HepG2 (cell line): ENCODE data around the gene TP53TG5. TPM values are rescaled to one million over a fixed set of nuclear protein-coding genes. Genes with fewer than 3 reads are reported as not detected.

ENCODE experiments used
- AKAP8 ChIP-seq: sonication (generic); formaldehyde crosslinking; IDR thresholded peaks from 2 replicates; pipeline ENCODE4 v1.5.1; 2020; ENCODE audit warnings: mild to moderate bottlenecking, missing genetic modification reagents
- CCAR2 ChIP-seq: fragments of 200-400 bp; formaldehyde crosslinking; optimal IDR thresholded peaks from 2 replicates; pipeline ENCODE3; 2018; ENCODE audit warnings: low read depth, mild to moderate bottlenecking, low read length, moderate library complexity
- EP300 ChIP-seq, 3 experiments: sonication (generic) in 1 of 3; formaldehyde crosslinking in 1 of 3; IDR thresholded peaks; 2 replicates each; pipeline versions ENCODE4 v1.5.1 to v1.6.1; 2011 to 2020; ENCODE audit warnings: low read depth in 2 of 3, low read length in 2 of 3, borderline replicate concordance in 1 of 3, improper control_type of control experiment in 1 of 3, mild to moderate bottlenecking in 1 of 3, missing genetic modification reagents in 1 of 3, moderate library complexity in 1 of 3
- IRF9 ChIP-seq: sonication (generic); formaldehyde crosslinking; IDR thresholded peaks from 2 replicates; pipeline ENCODE4 v1.8.0; 2022; ENCODE audit warnings: missing genetic modification reagents, mild to moderate bottlenecking, borderline replicate concordance
- MAF1 ChIP-seq: sonication (generic); formaldehyde crosslinking; IDR thresholded peaks from 2 replicates; pipeline ENCODE4 v1.5.0; 2020; ENCODE audit warnings: missing genetic modification reagents, borderline replicate concordance
- MAFG ChIP-seq: sonication (generic); formaldehyde crosslinking; IDR thresholded peaks from 2 replicates; pipeline ENCODE4 v1.5.1; 2020; ENCODE audit warnings: mild to moderate bottlenecking, missing genetic modification reagents
- MXI1 ChIP-seq: IDR thresholded peaks from 3 replicates; pipeline ENCODE4 v1.6.1; 2012; ENCODE audit warnings: low read depth, low read length, inconsistent platforms, borderline replicate concordance
- NCOR1 ChIP-seq: fragments of 200-600 bp; sonication (generic); IDR thresholded peaks from 2 replicates; pipeline ENCODE4 v1.7.0; 2017; ENCODE audit warnings: antibody characterized with exemption, low read length, borderline replicate concordance
- NKX3-1 ChIP-seq: sonication (generic); formaldehyde crosslinking; IDR thresholded peaks from 2 replicates; pipeline ENCODE4 v1.5.0; 2020; ENCODE audit warnings: missing genetic modification reagents
- SIX4 ChIP-seq: sonication (generic); formaldehyde crosslinking; IDR thresholded peaks from 2 replicates; pipeline ENCODE4 v1.4.0; 2020; ENCODE audit warnings: missing genetic modification reagents
- ZNF296 ChIP-seq: sonication (generic); formaldehyde crosslinking; conservative IDR thresholded peaks from 2 replicates; pipeline ENCODE4 v1.5.0; 2020; ENCODE audit warnings: mild to moderate bottlenecking, missing genetic modification reagents
- ZNF432 ChIP-seq: sonication (generic); formaldehyde crosslinking; IDR thresholded peaks from 2 replicates; pipeline ENCODE4 v1.5.0; 2020; ENCODE audit warnings: missing genetic modification reagents, mild to moderate bottlenecking, borderline replicate concordance
- ZNF567 ChIP-seq: sonication (generic); formaldehyde crosslinking; IDR thresholded peaks from 2 replicates; pipeline ENCODE4 v1.8.1; 2023; ENCODE audit warnings: mild to moderate bottlenecking, missing genetic modification reagents, borderline replicate concordance
- ZNF607 ChIP-seq: sonication (generic); formaldehyde crosslinking; IDR thresholded peaks from 2 replicates; pipeline ENCODE4 v1.5.1; 2020; ENCODE audit warnings: missing genetic modification reagents, mild to moderate bottlenecking, borderline replicate concordance
- ZNF629 ChIP-seq: sonication (generic); formaldehyde crosslinking; conservative IDR thresholded peaks from 2 replicates; pipeline ENCODE4 v1.5.0; 2020; ENCODE audit warnings: missing genetic modification reagents
- ZNF713 ChIP-seq: sonication (generic); formaldehyde crosslinking; IDR thresholded peaks from 2 replicates; pipeline ENCODE4 v1.4.0; 2020; ENCODE audit warnings: mild to moderate bottlenecking, missing genetic modification reagents
- ZNF792 ChIP-seq: IDR thresholded peaks from 2 replicates; pipeline ENCODE4 v1.6.1; 2016
- polyA plus RNA-seq, 8 experiments: library from polyadenylated mRNA; depleted of rRNA in 3 of 8; stranded (reverse) in 7 of 8; unstranded in 1 of 8; fragments of >200 nt; fragmentation: Illumina TruSeq in 4 of 8; extraction: Trizol in 4 of 8; gene quantifications; 2 replicates each; pipeline versions ENCODE4 v1.2.1 to v1.2.3, GENCODE V29; 2011 to 2016; ENCODE audit warnings: low read depth in 4 of 8, missing spikeins in 1 of 8, mixed read lengths in 1 of 8; ENCODE audit not compliant: insufficient read depth in 1 of 8
- total RNA-seq, 5 experiments: library from RNA; depleted of rRNA; stranded (reverse); fragments of >200 nt; fragmentation: Illumina TruSeq; extraction: Trizol; gene quantifications; 2 replicates each; pipeline ENCODE4 v1.2.3, GENCODE V29; 2016; ENCODE audit warnings: low read depth in 1 of 5
- TF ChIP-seq, protein P1 (sequence below): sonication (generic); formaldehyde crosslinking; IDR thresholded peaks from 2 replicates; pipeline ENCODE4 v1.5.0; 2020; ENCODE audit warnings: mild to moderate bottlenecking, missing genetic modification reagents, borderline replicate concordance
- TF ChIP-seq, protein P2 (sequence below): sonication (generic); formaldehyde crosslinking; IDR thresholded peaks from 2 replicates; pipeline ENCODE4 v1.4.0; 2020; ENCODE audit warnings: missing genetic modification reagents

Gene TP53TG5
- total and polyA plus RNA-seq, 2 of the 13 experiments (the other 11 are each of a cell fraction or from before 2014, with no cell fraction given): 0.11 TPM; not detected in 1

GRCh38 chr20:45341579-45341938, 36.6 kb downstream of the TP53TG5 start (continued):
- TF ChIP-seq, protein P1, sequence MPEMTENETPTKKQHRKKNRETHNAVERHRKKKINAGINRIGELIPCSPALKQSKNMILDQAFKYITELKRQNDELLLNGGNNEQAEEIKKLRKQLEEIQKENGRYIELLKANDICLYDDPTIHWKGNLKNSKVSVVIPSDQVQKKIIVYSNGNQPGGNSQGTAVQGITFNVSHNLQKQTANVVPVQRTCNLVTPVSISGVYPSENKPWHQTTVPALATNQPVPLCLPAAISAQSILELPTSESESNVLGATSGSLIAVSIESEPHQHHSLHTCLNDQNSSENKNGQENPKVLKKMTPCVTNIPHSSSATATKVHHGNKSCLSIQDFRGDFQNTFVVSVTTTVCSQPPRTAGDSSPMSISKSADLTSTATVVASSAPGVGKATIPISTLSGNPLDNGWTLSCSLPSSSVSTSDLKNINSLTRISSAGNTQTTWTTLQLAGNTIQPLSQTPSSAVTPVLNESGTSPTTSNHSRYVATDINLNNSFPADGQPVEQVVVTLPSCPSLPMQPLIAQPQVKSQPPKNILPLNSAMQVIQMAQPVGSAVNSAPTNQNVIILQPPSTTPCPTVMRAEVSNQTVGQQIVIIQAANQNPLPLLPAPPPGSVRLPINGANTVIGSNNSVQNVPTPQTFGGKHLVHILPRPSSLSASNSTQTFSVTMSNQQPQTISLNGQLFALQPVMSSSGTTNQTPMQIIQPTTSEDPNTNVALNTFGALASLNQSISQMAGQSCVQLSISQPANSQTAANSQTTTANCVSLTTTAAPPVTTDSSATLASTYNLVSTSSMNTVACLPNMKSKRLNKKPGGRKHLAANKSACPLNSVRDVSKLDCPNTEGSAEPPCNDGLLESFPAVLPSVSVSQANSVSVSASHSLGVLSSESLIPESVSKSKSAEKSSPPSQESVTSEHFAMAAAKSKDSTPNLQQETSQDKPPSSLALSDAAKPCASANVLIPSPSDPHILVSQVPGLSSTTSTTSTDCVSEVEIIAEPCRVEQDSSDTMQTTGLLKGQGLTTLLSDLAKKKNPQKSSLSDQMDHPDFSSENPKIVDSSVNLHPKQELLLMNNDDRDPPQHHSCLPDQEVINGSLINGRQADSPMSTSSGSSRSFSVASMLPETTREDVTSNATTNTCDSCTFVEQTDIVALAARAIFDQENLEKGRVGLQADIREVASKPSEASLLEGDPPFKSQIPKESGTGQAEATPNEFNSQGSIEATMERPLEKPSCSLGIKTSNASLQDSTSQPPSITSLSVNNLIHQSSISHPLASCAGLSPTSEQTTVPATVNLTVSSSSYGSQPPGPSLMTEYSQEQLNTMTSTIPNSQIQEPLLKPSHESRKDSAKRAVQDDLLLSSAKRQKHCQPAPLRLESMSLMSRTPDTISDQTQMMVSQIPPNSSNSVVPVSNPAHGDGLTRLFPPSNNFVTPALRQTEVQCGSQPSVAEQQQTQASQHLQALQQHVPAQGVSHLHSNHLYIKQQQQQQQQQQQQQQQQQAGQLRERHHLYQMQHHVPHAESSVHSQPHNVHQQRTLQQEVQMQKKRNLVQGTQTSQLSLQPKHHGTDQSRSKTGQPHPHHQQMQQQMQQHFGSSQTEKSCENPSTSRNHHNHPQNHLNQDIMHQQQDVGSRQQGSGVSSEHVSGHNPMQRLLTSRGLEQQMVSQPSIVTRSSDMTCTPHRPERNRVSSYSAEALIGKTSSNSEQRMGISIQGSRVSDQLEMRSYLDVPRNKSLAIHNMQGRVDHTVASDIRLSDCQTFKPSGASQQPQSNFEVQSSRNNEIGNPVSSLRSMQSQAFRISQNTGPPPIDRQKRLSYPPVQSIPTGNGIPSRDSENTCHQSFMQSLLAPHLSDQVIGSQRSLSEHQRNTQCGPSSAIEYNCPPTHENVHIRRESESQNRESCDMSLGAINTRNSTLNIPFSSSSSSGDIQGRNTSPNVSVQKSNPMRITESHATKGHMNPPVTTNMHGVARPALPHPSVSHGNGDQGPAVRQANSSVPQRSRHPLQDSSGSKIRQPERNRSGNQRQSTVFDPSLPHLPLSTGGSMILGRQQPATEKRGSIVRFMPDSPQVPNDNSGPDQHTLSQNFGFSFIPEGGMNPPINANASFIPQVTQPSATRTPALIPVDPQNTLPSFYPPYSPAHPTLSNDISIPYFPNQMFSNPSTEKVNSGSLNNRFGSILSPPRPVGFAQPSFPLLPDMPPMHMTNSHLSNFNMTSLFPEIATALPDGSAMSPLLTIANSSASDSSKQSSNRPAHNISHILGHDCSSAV (CRISPR knock-in tag): no peak
- TF ChIP-seq IRF9 (CRISPR knock-in tag) (no peak), MAF1 (CRISPR knock-in tag) (no peak), ZNF296 (CRISPR knock-in tag) (peak; percentile 70; the same call in 1 of the 2 replicates), ZNF432 (no peak), ZNF629 (CRISPR knock-in tag) (no peak), CCAR2 (no peak), SIX4 (CRISPR knock-in tag) (peak; percentile 60; the same call in 1 of the 2 replicates), MXI1 (no peak), ZNF792 (no peak), ZNF607 (CRISPR knock-in tag) (no peak), EP300 (IDR thresholded peaks at IDR 0.05; ENCODE audit: low read depth in 2 of 2, low read length in 2 of 2) (peak in 1 of 2 experiments; percentile 25; a peak in 1 of 4 replicates), EP300 (CRISPR knock-in tag; IDR thresholded peaks at IDR 0.05; ENCODE audit: borderline replicate concordance) (no peak), NKX3-1 (CRISPR knock-in tag) (no peak), NCOR1 (peak; percentile 2; the same call in 1 of the 2 replicates), AKAP8 (0 out of 2 replicates have a peak, but pooled peaks have one; percentile 75), ZNF713 (CRISPR knock-in tag) (0 out of 2 replicates have a peak, but pooled peaks have one; percentile 65), ZNF567 (CRISPR knock-in tag) (peak; percentile 13; the same call in 1 of the 2 replicates), MAFG (CRISPR knock-in tag) (no peak)
- TF ChIP-seq, protein P2, sequence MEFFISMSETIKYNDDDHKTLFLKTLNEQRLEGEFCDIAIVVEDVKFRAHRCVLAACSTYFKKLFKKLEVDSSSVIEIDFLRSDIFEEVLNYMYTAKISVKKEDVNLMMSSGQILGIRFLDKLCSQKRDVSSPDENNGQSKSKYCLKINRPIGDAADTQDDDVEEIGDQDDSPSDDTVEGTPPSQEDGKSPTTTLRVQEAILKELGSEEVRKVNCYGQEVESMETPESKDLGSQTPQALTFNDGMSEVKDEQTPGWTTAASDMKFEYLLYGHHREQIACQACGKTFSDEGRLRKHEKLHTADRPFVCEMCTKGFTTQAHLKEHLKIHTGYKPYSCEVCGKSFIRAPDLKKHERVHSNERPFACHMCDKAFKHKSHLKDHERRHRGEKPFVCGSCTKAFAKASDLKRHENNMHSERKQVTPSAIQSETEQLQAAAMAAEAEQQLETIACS: no peak
